ENCODE results near the gene CELF1.

GRCh38 chr11:47578524-47579494 lies 25.9 kb upstream of the CELF1 start, which contains the start of the genes KBTBD4 and NDUFS3:
- TF ChIP-seq CTCF (IDR thresholded peaks at IDR 0.05) (no peak), POLR2A (IDR thresholded peaks at IDR 0.05) (peak; percentile 38)
